ENCODE results near the gene MYL12A.
A peak's percentile ranks its signal among the peaks of the same experiment; 100 is the strongest.

MYL12A gene

DNA sequence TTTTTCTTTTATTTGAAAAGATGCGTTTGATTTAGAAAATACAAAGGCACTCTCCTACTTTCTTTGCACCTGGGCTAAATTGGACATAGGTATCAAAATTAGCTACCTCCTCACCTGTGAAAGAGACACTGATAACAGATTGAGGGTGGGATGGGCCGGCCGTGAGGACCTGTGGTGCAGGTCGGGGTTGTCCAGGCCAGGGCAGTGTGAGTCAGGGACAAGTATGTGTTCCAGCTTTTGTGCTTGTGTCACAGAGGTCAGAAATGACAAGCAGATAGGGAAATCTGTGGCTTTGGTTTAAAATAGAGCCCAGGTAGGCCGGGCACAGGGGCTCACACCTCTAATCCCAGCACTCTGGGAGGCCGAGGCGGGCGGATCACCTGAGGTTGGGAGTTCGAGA lies 36.9 kb downstream of the MYL12A start:
- DNase-seq, result no peak

DNA sequence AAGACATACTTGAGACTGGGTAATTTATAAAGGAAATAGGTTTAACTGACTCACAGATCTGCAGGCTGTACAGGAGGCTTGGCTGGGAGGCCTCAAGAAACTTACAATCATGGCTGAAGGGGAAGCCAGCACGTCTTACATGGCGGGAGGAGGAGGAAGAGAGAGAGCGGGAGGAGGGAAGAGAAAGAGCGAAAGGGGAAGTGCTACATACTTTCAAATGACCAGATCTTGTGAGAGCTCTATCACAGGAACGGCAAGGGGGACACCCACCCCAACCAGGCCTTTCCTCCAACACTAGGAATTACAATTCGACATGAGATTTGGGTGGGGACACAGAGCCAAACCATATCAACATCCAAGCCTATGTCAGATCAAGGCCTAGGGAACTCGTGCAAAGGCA lies 38.6 kb downstream of the MYL12A start:
- no peak for DNase-seq

DNA sequence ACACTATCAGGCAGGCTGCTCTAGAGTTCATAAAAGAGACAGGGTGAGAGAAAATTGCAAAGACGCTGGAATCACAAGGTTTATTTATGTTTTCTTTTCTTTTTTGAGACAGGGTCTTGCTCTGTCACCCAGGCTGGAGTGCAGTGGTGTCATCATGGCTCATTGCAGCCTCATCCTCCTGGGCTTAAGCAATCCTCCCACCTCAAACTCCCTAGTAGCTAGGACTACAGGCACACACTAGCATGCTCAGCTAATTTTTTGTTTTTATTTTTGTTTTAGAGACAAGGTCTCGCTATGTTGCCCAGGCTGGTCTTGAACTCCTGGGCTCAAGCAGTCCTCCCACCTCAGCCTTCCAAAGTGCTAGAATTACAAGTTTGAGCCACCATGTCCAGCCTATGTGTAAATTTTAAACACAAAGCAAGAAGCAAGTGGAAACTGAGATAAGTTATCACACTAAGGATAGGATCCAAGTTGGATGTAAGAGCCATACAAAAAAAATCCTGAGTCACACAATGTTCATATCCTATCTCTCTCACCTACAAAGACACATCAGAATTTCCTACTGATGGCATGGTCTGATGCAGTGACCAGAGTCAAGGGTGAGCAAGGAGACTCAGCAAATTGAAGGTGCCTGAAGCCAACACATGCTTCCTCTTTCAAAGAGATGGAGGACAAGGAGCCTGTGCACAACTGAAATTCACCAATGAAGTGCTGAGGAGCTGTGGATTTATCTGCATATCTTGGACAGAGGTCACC lies 45.8 kb downstream of the MYL12A start:
- DNase-seq, result no peak

DNA sequence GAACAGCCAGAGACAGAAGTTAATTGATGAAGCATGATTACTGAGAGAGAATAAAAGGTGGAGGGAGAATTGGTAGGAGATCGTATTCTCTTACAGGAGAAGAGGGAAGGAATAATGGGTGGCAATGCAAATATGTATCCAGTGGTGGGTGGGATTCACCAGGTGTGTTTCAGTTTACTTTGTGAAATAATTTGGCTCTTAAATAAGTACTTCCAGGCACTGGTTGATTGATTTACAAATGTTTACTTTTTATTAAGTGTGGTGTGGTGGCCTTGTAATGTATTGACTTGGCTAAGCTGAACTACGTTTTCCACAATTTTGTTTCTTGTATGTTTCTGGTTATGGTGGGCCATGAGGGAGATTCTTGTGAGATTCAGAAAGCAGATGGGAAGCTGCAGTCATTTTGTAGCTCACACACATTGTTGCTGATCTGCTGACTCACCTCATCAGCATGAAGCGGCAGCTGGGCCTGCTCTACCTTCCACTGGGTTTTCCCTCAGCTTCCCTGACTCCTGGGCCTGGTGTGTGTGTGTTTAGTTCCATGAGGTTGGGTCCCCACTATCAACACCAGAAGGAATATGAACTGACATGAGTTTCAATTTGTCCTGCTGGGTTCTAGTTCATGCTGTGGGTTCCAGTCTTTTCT lies 47.0 kb downstream of the MYL12A start:
- no peak for DNase-seq

DNA sequence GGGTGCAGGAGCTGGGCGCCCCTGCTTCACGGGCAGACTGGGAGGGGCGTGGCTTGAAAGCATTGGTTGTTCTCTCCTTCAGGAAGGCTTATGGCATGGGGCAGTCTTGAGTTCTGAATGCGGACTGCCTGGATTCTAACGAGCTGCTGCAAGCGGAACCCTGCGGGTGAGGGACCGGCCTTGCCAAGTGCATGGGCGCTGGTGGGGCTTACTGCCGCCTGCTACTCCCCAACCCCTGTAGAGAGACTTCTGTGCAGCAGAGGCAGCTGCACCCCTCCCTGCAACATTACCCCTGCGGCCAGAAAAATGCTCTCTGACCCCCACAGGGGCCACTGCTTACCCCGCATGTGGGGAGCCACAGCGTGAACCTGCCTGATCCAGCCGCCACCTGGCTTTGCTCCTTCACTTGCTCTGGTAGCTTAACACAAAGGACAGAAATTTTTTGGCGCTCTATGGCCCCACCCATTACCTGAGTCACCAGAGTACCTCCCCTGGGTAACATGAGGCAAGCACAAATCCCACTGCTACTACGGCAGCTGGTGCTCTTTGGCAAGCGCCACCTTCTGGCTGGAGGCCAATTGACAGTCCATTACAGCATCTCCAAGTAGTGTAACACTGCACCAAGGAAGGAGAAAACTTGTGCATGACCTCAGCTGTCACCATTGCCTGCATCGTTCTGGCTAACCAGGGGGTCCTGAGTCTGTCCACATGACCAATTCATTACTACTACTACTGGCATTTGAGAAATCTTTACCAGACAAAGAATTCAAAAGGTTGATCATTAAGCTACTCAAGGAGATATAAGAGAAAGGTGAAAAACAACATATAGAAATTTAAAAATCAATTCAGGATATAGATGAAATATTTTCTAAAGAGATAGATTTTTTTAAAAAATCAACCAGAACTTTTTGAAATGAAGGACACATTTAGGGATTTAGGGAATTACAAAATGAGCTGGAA lies 49.7 kb downstream of the MYL12A start:
- peak; percentile 91 to 92 for DNase-seq

DNA sequence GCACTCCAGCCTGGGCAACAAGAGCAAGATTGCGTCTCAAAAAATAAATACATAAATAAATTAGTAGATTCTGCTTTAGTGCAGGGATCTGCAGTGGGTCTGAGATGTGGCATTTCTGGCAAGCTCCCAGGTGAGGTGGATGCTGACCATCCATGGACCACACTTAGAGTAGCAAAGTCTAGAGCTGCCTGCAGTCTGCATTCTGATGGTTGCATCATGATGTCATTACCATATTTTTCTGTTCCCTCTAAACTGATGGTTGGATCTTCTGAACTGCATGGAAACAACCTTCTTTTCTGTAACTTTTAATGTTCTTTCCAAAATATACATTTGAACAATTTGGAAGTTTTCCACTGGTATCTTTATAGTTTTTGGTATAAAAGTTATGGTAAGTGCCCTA lies 57.2 kb downstream of the MYL12A start:
- DNase-seq, result no peak

DNA sequence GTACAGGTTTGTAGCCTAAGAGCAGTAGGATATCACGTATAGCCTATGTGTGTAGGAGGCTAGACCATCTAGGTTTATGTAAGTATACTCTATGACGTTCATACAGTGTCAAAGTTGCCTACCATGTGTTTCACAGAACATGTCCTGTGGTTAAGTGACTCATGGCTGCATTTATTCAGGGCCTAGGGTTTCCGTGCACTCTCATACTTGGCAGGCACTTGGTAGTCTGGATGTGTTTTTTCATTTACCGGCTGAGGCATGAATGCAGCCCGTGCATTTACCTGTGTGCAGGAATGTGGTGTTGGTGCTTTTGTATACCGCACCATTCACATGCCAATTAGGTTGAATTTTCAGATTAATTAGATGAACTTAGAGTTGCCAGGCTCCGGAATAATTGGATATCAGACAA lies 57.8 kb downstream of the MYL12A start:
- DNase-seq, result peak; percentile 16 to 34
